Activated effector memory CD4-positive, alpha-beta T cell treated with Interleukin-2 at 50 U/mL for 16 hours (primary cell): ENCODE measurements around the gene VSNL1.

Experiments
- DNase-seq: peaks from one replicate; pipeline ENCODE4 v3.0.0-alpha.2; 2020

Gene VSNL1

GRCh38 chr2:17648581-17648980 is 108.1 kb downstream of the VSNL1 start:
- DNase-seq: no peak

GRCh38 chr2:17649026-17649425 is 108.5 kb downstream of the VSNL1 start:
- no peak for DNase-seq

- DNase-seq: no peak
These were observed 112.3 kb downstream of the VSNL1 start for GRCh38 chr2:17652681-17653394.

GRCh38 chr2:17657759-17658158 is 117.3 kb downstream of the VSNL1 start:
- no peak for DNase-seq

GRCh38 chr2:17658251-17658843 is 117.9 kb downstream of the VSNL1 start:
- no peak for DNase-seq

GRCh38 chr2:17660219-17660618 is 119.7 kb downstream of the VSNL1 start:
- DNase-seq: no peak

GRCh38 chr2:17661460-17661859 is 121.0 kb downstream of the VSNL1 start:
- DNase-seq: no peak

- DNase-seq: no peak
These were observed 122.2 kb downstream of the VSNL1 start for GRCh38 chr2:17662723-17663122.

- DNase-seq: no peak
These were observed 124.0 kb downstream of the VSNL1 start for GRCh38 chr2:17664534-17664933.

- no peak for DNase-seq
These were observed 127.4 kb downstream of the VSNL1 start for GRCh38 chr2:17667898-17668297.

- no peak for DNase-seq
These were observed 132.3 kb downstream of the VSNL1 start for GRCh38 chr2:17672583-17673317.

GRCh38 chr2:17674817-17675216 is 134.3 kb downstream of the VSNL1 start:
- DNase-seq: no peak

- no peak for DNase-seq
These were observed 139.6 kb downstream of the VSNL1 start for GRCh38 chr2:17680119-17680518.

- no peak for DNase-seq
These were observed 141.8 kb downstream of the VSNL1 start for GRCh38 chr2:17682098-17682857.

GRCh38 chr2:17683981-17684380 is 143.5 kb downstream of the VSNL1 start:
- DNase-seq: no peak

- no peak for DNase-seq
These were observed 148.1 kb downstream of the VSNL1 start for GRCh38 chr2:17688600-17688999.

- DNase-seq: no peak
These were observed 148.5 kb downstream of the VSNL1 start for GRCh38 chr2:17689010-17689409.

GRCh38 chr2:17690776-17691175 is 150.3 kb downstream of the VSNL1 start:
- no peak for DNase-seq
